Skeletal muscle tissue (tissue), 4 donors: ENCODE data around the gene DVL1. TPM values are rescaled to one million over a fixed set of nuclear protein-coding genes. Genes with fewer than 3 reads are reported as not detected.

Experiments
- H3K27ac ChIP-seq: one replicate; pipeline ENCODE4 v1.7.0; 2013; ENCODE audit warnings: mild to moderate bottlenecking, low read depth, low read length, inconsistent platforms
- H3K27me3 ChIP-seq, 3 donors: one replicate each; pipeline ENCODE4 v1.7.0; 2013; ENCODE audit warnings: low read length in 3 of 3; ENCODE audit not compliant: control insufficient read depth in 3 of 3, insufficient read depth in 3 of 3
- H3K36me3 ChIP-seq, 3 donors: one replicate each; pipeline ENCODE4 v1.7.0; 2013; ENCODE audit warnings: low read length in 3 of 3; ENCODE audit not compliant: control insufficient read depth in 3 of 3, insufficient read depth in 3 of 3
- H3K4me1 ChIP-seq, 3 donors: one replicate each; pipeline ENCODE4 v1.7.0; 2013; ENCODE audit warnings: low read length in 3 of 3, mild to moderate bottlenecking in 3 of 3; ENCODE audit not compliant: control insufficient read depth in 3 of 3, insufficient read depth in 3 of 3
- H3K4me3 ChIP-seq, 3 donors: one replicate each; pipeline ENCODE4 v1.7.0; 2013; ENCODE audit warnings: low read length in 3 of 3
- H3K9ac ChIP-seq, 3 donors: one replicate each; pipeline ENCODE4 v1.7.0; 2013; ENCODE audit warnings: low read length in 3 of 3, mild to moderate bottlenecking in 3 of 3, moderate library complexity in 2 of 3, low read depth in 1 of 3
- H3K9me3 ChIP-seq, 3 donors: one replicate each; pipeline ENCODE4 v1.7.0; 2013; ENCODE audit warnings: low read length in 3 of 3; ENCODE audit not compliant: control insufficient read depth in 3 of 3
- total RNA-seq: library from RNA; depleted of rRNA; stranded (reverse); fragments of >200 nt; gene quantifications from one replicate; pipeline ENCODE4 v1.2.3, GENCODE V29; 2014
- donor health status: Osteomylitis.

The DVL1 gene
- total RNA-seq, 1 donor from 2014 or later, result 44.9 TPM

DNA sequence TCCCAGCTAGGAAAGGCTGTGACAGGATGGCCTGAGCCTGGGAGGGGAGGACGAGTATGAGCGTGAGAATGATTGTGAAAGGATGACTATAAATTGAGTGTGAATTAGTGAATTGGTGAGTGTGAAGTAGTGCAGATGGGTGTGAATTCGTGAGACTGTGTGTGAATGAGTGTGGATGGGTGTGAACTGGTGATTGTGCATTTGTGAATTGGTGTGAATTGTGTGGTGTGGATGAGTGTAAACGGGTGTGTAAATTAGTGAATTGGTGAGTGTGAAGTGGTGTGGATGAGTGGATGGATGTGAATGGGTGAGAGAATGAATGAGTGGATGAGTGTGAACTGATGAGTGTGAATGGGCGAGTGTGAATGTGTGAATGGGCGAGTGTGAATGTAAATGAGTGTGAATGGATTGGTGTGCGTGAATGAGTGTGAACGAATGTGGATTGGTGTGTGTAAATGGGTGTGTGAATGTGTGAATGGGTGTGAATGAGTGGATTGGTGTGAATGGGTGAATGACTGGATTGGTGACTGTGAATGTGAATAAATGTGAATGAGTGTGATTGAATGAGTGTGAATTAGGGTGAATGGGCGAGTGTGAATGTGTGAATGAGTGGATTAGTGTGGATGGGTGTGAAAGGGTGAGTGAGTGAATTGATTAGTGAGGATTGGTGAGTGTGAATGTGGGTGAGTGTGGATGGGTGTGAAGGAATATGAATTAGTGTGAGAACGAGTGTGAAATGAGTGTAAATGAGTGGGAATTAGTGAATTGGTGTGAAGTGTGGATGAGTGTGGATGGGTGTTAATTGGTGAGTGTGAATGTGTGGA, 16.9 kb upstream of the DVL1 start:
- H3K27me3 ChIP-seq, result peaks cover 0 to 12% (median 2%) of the 10 kb centered on the region in 3 donors
- H3K4me3 ChIP-seq, result no peak overlapping the region
- H3K9ac ChIP-seq, result no peak overlapping the region
- H3K36me3 ChIP-seq, result no peaks in the 10 kb centered on the region
- H3K27ac ChIP-seq, result no peak overlapping the region
- peaks cover 5 to 11% (median 9%) of the 10 kb centered on the region in 3 donors for H3K4me1 ChIP-seq
- no peaks in the 10 kb centered on the region for H3K9me3 ChIP-seq

DNA sequence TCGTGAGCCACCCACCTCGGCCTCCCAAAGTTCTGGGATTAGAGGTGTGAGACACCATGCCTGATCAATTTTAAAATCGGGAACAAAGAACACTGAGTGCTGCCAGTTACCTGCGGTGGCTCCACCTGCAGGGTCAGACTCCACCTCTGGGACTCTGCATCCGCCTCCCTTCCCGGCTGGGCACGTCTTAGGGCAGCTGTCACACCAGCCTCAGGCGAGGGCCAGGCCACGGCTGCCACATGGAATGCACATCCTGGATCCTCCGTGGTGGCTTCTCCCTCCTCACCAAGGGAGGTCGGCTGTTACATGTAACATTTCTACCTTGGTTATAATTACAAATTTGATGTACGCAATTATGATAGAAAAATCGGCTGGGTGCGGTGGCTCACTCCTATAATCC, 15.0 kb upstream of the DVL1 start:
- H3K27ac ChIP-seq, result no peak overlapping the region

GRCh38 chr1:1361982-1362423, 12.8 kb upstream of the DVL1 start:
- peak overlapping the region; percentile 50 to 60 (median 54) for H3K9ac ChIP-seq
- H3K27me3 ChIP-seq, result peaks cover 0 to 42% (median 12%) of the 10 kb centered on the region in 3 donors
- H3K9me3 ChIP-seq, result no peaks in the 10 kb centered on the region
- H3K36me3 ChIP-seq, result no peaks in the 10 kb centered on the region
- H3K27ac ChIP-seq, result peak overlapping the region; percentile 62
- H3K4me1 ChIP-seq, result peaks cover 23 to 46% (median 34%) of the 10 kb centered on the region in 3 donors
- peak overlapping the region in 1 of 3 donors; percentile 16 for H3K4me3 ChIP-seq

More for the DNA sequence above, 15.0 kb upstream of the DVL1 start:
- H3K9ac ChIP-seq, result no peak overlapping the region
- peaks cover 0 to 24% (median 5%) of the 10 kb centered on the region in 3 donors for H3K27me3 ChIP-seq
- no peak overlapping the region for H3K4me3 ChIP-seq
- no peaks in the 10 kb centered on the region for H3K9me3 ChIP-seq
- H3K36me3 ChIP-seq, result no peaks in the 10 kb centered on the region
- H3K4me1 ChIP-seq, result peaks cover 18 to 28% (median 22%) of the 10 kb centered on the region in 3 donors

DNA sequence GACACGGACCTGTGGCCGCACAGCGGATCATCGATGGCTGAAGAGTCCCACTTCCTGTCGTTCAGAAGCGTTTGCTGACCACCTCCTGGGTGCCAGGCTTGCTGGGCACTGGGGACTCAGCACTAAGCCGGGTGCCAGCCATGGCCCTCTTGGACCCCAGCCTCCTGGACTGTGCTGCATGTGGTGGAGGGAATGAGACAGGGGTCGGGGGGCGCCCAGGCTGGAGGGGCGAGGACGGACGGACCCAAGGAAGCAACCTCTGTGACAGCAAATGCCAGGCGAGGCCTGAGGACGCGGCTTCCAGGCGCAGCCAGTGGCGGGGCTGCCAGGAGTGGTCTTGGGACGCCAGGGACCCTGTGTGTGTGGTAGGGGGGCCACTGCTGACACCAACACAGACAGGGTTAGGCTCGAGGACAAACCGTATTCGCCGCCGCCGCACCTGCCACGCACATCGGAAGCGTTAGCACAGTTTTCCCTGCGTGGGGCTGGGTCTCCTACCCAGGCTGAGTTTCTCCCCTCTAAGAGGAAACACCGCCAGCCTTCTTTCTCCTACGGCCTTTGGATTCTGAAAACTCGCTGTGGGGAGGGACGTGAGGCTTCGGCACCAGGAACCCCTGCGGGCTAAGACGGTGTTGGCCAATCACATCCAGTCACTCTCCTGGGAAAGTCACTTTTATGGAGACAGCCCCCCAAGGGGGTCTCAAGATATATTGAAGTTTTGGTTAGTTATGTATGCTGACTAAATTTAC, 12.2 kb upstream of the DVL1 start:
- peak overlapping the region; percentile 50 to 63 (median 60) for H3K9ac ChIP-seq
- peaks cover 27 to 50% (median 38%) of the 10 kb centered on the region in 3 donors for H3K4me1 ChIP-seq
- no peaks in the 10 kb centered on the region for H3K36me3 ChIP-seq
- H3K27ac ChIP-seq, result peak overlapping the region; percentile 62
- peaks cover 0 to 46% (median 16%) of the 10 kb centered on the region in 3 donors for H3K27me3 ChIP-seq
- peak overlapping the region; percentile 9 to 70 (median 66) for H3K4me3 ChIP-seq
- H3K9me3 ChIP-seq, result no peaks in the 10 kb centered on the region

GRCh38 chr1:1360506-1361169, 11.4 kb upstream of the DVL1 start:
- peak overlapping the region in 2 of 3 donors; percentile 60 to 63 for H3K9ac ChIP-seq
- peaks cover 0 to 46% (median 16%) of the 10 kb centered on the region in 3 donors for H3K27me3 ChIP-seq
- peak overlapping the region; percentile 9 to 70 (median 66) for H3K4me3 ChIP-seq
- no peaks in the 10 kb centered on the region for H3K9me3 ChIP-seq
- H3K4me1 ChIP-seq, result peaks cover 27 to 50% (median 38%) of the 10 kb centered on the region in 3 donors
- peak overlapping the region; percentile 62 for H3K27ac ChIP-seq
- no peaks in the 10 kb centered on the region for H3K36me3 ChIP-seq

DNA sequence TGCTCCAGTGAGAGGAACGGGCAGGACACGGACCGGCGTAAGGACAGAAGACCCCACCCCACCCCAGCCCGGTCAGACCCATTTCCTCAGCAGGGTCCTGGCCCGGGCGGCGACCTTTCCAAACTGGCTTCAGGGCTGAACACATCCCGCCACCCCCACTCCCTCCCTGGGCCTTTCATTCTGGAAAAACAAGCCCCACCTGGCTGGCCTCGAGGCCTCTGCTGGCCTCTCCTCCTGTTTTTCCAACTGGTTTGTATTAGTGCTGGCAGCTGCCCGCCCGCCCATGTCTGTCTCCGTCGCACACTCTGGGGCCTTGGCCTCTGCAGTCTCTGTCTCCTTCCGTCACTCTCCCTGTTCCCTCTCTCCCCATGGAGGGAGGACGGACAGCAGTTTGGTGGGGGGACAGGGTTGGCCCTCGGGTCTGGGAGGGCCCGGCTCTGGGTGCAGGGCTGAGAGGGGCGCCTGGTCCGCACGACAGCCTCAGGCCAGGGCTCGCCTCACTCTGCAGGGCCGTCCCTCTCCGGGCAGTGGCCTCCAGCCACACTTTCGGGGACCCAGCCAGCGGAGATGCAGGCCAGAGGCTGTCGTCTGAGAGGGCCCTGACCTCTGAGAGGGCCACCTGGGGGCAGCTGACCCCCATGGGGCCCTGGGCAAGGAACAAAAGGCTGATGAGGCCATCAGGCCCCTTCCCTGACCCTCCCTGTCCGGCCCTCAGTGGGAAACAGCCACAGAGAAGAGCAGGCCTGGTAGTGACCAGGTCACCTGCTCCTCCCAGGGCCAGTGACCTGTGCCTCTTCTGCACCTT, 10.6 kb upstream of the DVL1 start:
- H3K27me3 ChIP-seq, result peaks cover 0 to 47% (median 16%) of the 10 kb centered on the region in 3 donors
- peaks cover 28 to 50% (median 38%) of the 10 kb centered on the region in 3 donors for H3K4me1 ChIP-seq
- no peaks in the 10 kb centered on the region for H3K9me3 ChIP-seq
- H3K27ac ChIP-seq, result peak overlapping the region; percentile 77
- no peaks in the 10 kb centered on the region for H3K36me3 ChIP-seq
- H3K4me3 ChIP-seq, result no peak overlapping the region
- peak overlapping the region; percentile 6 to 57 (median 57) for H3K9ac ChIP-seq

DNA sequence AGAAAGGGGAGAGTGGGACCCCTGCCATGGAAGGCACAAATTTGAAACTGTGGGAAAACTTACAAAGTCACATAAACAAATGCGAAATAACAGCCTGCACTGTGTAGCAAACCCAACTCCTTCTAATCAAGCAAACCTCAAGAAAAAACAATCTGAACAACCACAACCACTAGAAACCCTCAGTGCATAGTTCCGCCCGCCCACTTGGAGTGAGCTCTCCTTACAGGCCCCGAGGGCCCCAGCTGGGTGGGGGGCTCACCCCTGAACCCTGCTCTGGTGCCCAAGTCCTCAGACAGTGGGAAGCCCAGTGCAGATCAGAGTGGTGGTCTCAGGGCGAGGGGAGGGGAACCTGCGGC, 10.1 kb upstream of the DVL1 start:
- Histone ChIP-seq H3K9ac (peak overlapping the region; percentile 32 to 79 (median 33)), H3K27ac (peak overlapping the region; percentile 77), H3K27me3 (peaks cover 0 to 53% (median 20%) of the 10 kb centered on the region in 3 donors), H3K4me3 (no peak overlapping the region), H3K4me1 (peaks cover 31 to 50% (median 38%) of the 10 kb centered on the region in 3 donors), H3K9me3 (no peaks in the 10 kb centered on the region), H3K36me3 (no peaks in the 10 kb centered on the region)

- peaks cover 0 to 2% (median 0%) of the 10 kb centered on the region in 3 donors for H3K36me3 ChIP-seq
- peak within 1 kb of the TSS; percentile 62 to 79 (median 74) for H3K9ac ChIP-seq
- H3K9me3 ChIP-seq, result no peaks in the 10 kb centered on the region
- peaks cover 0 to 59% (median 25%) of the 10 kb centered on the region in 3 donors for H3K27me3 ChIP-seq
- peak within 1 kb of the TSS; percentile 37 to 69 (median 61) for H3K4me3 ChIP-seq
- peaks cover 33 to 50% (median 40%) of the 10 kb centered on the region in 3 donors for H3K4me1 ChIP-seq
- peak within 1 kb of the TSS; percentile 77 for H3K27ac ChIP-seq
Observed at GRCh38 chr1:1358433-1359271, 9.4 kb upstream of the DVL1 start, which contains the start of gene MXRA8. MXRA8 (minus strand) TSS chr1:1358555; CDS start chr1:1358504, 51 bp downstream.
